ENCODE results near the gene TRIB2.

TRIB2 gene

DNA sequence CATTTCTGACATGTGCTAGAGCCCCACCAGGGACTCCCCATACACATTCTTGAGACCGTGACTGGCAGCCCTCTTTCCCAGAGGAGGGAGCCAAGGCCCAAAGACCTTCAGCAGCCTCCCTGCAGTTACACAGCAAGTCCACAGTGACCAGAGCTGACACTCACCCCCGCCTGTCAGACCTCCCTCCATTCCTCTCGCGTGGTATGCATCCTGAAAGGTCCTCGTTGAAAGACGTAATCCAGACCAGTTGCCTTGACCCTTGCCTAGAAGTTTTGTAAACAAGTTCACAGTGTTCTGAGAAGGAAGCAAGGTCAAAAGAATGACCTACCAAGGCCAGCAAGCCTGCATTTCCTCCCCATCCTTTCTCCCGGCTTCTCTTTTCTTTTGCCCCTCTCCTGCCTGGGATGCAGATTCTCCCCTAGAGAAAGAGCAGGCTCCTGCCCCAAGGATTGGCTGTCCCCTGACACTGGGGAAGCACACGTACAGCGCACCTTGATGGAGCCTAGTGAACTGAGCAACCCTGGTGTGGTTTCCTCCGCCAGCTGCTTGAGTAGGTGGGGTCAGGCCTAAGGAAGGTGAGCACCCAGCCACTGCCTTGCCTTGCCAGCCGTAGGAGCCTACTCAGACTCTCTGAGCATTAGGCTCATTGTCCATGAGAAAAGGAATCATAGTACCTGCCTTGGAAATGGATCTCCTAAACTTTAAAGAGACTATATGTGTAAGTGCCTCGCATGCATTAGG lies 18.3 kb downstream of the TRIB2 start:
- TF ChIP-seq, protein P1, sequence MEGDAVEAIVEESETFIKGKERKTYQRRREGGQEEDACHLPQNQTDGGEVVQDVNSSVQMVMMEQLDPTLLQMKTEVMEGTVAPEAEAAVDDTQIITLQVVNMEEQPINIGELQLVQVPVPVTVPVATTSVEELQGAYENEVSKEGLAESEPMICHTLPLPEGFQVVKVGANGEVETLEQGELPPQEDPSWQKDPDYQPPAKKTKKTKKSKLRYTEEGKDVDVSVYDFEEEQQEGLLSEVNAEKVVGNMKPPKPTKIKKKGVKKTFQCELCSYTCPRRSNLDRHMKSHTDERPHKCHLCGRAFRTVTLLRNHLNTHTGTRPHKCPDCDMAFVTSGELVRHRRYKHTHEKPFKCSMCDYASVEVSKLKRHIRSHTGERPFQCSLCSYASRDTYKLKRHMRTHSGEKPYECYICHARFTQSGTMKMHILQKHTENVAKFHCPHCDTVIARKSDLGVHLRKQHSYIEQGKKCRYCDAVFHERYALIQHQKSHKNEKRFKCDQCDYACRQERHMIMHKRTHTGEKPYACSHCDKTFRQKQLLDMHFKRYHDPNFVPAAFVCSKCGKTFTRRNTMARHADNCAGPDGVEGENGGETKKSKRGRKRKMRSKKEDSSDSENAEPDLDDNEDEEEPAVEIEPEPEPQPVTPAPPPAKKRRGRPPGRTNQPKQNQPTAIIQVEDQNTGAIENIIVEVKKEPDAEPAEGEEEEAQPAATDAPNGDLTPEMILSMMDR (IDR thresholded peaks at IDR 0.05; ENCODE audit: low read depth, low read length): no peak
- no peak for DNase-seq (ENCODE audit: extremely low read depth, low read depth)

DNA sequence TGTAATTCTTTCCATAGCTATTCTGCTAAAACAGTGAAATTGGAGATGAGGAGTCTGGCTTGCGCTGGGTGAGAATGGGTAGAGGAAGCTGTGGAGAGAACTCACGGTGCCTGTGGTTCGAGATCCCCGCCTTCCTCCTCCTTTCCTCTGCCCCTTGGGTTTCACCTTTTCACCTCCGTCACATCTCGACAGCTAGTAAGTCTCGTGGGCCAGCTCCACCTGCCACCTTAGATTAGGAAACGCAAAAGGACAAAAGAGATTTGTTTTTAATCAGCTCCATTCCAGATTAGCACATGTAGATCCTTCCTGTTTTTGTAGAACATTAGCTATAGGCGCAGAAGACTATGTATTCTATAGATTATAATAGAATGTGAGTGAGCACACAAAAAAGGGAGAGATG lies 20.6 kb downstream of the TRIB2 start:
- TF ChIP-seq, protein P1 (IDR thresholded peaks at IDR 0.05; ENCODE audit: low read depth, low read length): no peak

DNA sequence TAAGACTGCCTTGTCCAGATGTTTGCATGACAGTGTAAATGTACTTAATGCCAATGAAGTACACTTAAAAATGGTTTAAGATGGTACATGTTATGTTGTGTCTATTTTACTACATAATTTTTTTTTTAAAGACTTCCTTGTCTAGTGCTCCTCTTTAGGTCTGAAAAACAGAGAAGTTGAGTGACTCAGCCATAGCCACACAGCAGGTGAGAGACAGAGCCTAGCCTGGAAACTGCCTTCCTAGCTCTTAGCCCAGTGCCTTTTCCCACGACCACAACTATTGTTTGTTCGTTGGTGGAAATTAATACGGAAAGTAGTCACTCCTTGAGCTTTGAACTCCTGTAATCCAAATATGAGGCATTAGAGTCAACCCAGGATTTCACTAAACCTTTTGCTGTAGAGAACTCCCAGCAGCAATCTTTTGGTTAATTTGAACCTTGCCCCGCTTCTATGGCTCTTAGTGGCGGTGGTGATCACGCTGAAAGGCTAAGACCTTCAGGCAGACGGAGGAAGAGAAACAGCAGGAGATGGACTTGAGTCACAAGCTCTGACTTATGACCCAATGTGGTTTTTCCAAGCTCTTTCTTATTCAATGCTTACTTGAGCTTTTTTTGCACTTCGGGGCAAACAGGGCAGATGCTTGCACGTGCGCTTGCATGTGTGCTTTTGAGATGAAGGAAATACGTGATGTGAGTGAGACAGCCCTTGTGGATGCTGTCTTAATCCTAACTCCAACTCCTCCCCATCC lies 21.2 kb downstream of the TRIB2 start:
- TF ChIP-seq, protein P1 (IDR thresholded peaks at IDR 0.05; ENCODE audit: low read depth, low read length): no peak
- DNase-seq (ENCODE audit: extremely low read depth, low read depth): no peak

More for the DNA sequence above, 20.6 kb downstream of the TRIB2 start:
- no peak for DNase-seq (ENCODE audit: extremely low read depth, low read depth)

DNA sequence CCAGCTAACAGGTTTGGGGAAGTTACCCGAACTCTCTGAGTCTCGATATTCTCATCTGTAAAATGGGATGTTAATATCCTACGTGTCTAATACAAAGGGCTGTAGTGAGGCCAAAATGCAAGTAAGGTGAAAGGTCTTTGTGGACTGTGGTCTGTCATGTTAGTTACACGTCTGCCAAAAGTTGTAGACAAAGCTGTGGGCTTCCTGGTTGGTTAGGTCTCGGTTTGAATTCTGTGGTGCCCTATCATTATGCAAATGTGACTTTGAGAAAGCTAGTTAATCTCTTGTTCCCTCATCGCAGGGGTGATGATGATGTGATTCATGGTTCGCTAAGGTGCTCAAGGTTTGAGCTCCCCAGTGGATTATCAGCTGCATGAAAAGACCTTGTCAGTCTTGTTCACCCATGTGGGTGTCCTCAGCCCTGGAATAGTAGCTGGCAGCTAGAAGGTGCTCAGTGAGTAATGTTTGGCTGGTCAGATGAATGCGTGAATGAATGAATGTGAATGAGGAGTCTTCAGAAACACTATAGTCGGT lies 23.1 kb downstream of the TRIB2 start:
- no peak for DNase-seq (ENCODE audit: extremely low read depth, low read depth)
- TF ChIP-seq, protein P1 (IDR thresholded peaks at IDR 0.05; ENCODE audit: low read depth, low read length): no peak

DNA sequence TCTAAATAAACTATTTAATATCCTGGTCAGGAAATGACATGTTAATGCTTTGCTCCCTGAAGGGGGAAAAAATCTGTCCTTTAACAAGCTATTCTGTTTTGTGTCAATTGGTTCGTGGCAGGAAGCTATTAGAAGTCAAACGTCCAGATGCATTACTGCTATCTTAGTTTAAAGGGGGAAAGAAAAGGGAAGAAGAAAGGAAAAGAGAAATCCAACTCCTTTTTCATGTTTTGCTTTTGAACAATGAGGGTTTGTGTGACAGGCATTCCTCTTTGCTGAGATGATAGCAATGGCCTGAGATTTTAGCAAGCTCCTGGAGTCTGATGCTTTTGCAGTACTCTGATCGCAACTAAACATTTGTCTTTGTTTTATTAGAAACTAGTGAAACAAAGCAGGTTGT lies 24.6 kb downstream of the TRIB2 start:
- TF ChIP-seq, protein P1 (IDR thresholded peaks at IDR 0.05; ENCODE audit: low read depth, low read length): no peak
- DNase-seq (ENCODE audit: extremely low read depth, low read depth): no peak

DNA sequence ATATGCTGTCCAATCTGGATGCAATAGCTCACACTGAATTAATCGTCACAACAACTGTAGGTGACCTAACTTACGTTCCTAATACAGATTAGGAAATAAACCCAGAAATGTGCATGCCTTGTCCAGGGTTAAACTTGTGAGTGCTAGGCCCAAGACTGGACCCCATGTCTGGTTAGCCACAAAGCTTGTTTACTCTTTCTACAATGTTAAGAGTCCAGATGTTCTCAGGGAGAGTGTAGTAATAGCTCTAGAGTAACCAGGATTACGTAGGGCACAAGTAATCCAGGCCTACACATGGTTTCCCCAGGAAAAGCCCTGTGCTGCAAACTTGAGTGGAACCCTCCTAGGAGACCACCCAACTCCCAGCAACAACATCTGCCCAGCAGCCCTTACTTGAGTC lies 26.2 kb downstream of the TRIB2 start:
- no peak for DNase-seq (ENCODE audit: extremely low read depth, low read depth)
- TF ChIP-seq, protein P1 (IDR thresholded peaks at IDR 0.05; ENCODE audit: low read depth, low read length): no peak
